Measurements from ENCODE around the gene ZNF783.

Gene ZNF783

GRCh38 chr7:149304006-149304405 is 42.0 kb downstream of the ZNF783 start:
- TF ChIP-seq EZH2phosphoT487 (conservative IDR thresholded peaks at IDR 0.05; ENCODE audit: low read length), result no peak
- no peak for TF ChIP-seq CTCF (IDR thresholded peaks at IDR 0.05; ENCODE audit: insufficient read depth, low read length, poor library complexity, severe bottlenecking)
- H3K36me3 ChIP-seq (ENCODE audit: low read length), result no peaks in the 10 kb centered on the region
- no peak overlapping the region for H3K9ac ChIP-seq (ENCODE audit: low read length)
- H2AFZ ChIP-seq (ENCODE audit: low read depth, low read length, severe bottlenecking), result no peak overlapping the region
- no peaks in the 10 kb centered on the region for H3K27me3 ChIP-seq (ENCODE audit: low read length)
- H3K4me3 ChIP-seq (ENCODE audit: insufficient read depth, low read length, poor library complexity, severe bottlenecking), result no peak overlapping the region
- H3K4me2 ChIP-seq (ENCODE audit: low read depth, low read length, poor library complexity, severe bottlenecking), result no peak overlapping the region
- no peak overlapping the region for H3K27ac ChIP-seq (ENCODE audit: low read depth, low read length)
- no peaks in the 10 kb centered on the region for H3F3A ChIP-seq (ENCODE audit: insufficient read depth)
- H3K9me3 ChIP-seq (ENCODE audit: insufficient read depth, low read length), result no peaks in the 10 kb centered on the region
- H4K20me1 ChIP-seq (ENCODE audit: low read depth, low read length), result no peaks in the 10 kb centered on the region
- no peaks in the 10 kb centered on the region for H3K9me2 ChIP-seq (replicated peaks; ENCODE audit: insufficient read depth, low read length)
- H3K79me2 ChIP-seq (ENCODE audit: insufficient read depth, low read length), result no peaks in the 10 kb centered on the region

GRCh38 chr7:149306854-149307253 is 44.9 kb downstream of the ZNF783 start:
- no peak overlapping the region for H3K4me3 ChIP-seq (ENCODE audit: insufficient read depth, low read length, poor library complexity, severe bottlenecking)
- H3K9me2 ChIP-seq (replicated peaks; ENCODE audit: insufficient read depth, low read length), result no peaks in the 10 kb centered on the region
- no peak for TF ChIP-seq EZH2phosphoT487 (conservative IDR thresholded peaks at IDR 0.05; ENCODE audit: low read length)
- no peak for TF ChIP-seq CTCF (IDR thresholded peaks at IDR 0.05; ENCODE audit: insufficient read depth, low read length, poor library complexity, severe bottlenecking)
- H3K27me3 ChIP-seq (ENCODE audit: low read length), result no peaks in the 10 kb centered on the region
- no peak overlapping the region for H3K9ac ChIP-seq (ENCODE audit: low read length)
- H3K9me3 ChIP-seq (ENCODE audit: insufficient read depth, low read length), result no peaks in the 10 kb centered on the region
- no peak overlapping the region for H3K27ac ChIP-seq (ENCODE audit: low read depth, low read length)
- no peak overlapping the region for H3K4me2 ChIP-seq (ENCODE audit: low read depth, low read length, poor library complexity, severe bottlenecking)
- no peaks in the 10 kb centered on the region for H3K36me3 ChIP-seq (ENCODE audit: low read length)
- H4K20me1 ChIP-seq (ENCODE audit: low read depth, low read length), result no peaks in the 10 kb centered on the region
- no peaks in the 10 kb centered on the region for H3F3A ChIP-seq (ENCODE audit: insufficient read depth)
- H3K79me2 ChIP-seq (ENCODE audit: insufficient read depth, low read length), result no peaks in the 10 kb centered on the region
- H2AFZ ChIP-seq (ENCODE audit: low read depth, low read length, severe bottlenecking), result no peak overlapping the region

GRCh38 chr7:149307775-149308501 is 45.9 kb downstream of the ZNF783 start:
- Histone ChIP-seq H2AFZ (ENCODE audit: low read depth, low read length, severe bottlenecking) (no peak overlapping the region), H3K27me3 (ENCODE audit: low read length) (no peaks in the 10 kb centered on the region), H3K79me2 (ENCODE audit: insufficient read depth, low read length) (no peaks in the 10 kb centered on the region), H3K27ac (ENCODE audit: low read depth, low read length) (no peak overlapping the region), H3K9ac (ENCODE audit: low read length) (no peak overlapping the region), H3K9me2 (replicated peaks; ENCODE audit: insufficient read depth, low read length) (no peaks in the 10 kb centered on the region), H4K20me1 (ENCODE audit: low read depth, low read length) (no peaks in the 10 kb centered on the region), H3K4me3 (ENCODE audit: insufficient read depth, low read length, poor library complexity, severe bottlenecking) (no peak overlapping the region), H3F3A (ENCODE audit: insufficient read depth) (no peaks in the 10 kb centered on the region), H3K4me2 (ENCODE audit: low read depth, low read length, poor library complexity, severe bottlenecking) (no peak overlapping the region), H3K36me3 (ENCODE audit: low read length) (no peaks in the 10 kb centered on the region), H3K9me3 (ENCODE audit: insufficient read depth, low read length) (no peaks in the 10 kb centered on the region)
- no peak for TF ChIP-seq EZH2phosphoT487 (conservative IDR thresholded peaks at IDR 0.05; ENCODE audit: low read length)
- no peak for TF ChIP-seq CTCF (IDR thresholded peaks at IDR 0.05; ENCODE audit: insufficient read depth, low read length, poor library complexity, severe bottlenecking)

Data from SU-DHL-6 (cell line).